Progenitor cell of endocrine pancreas (in vitro differentiated cells): ENCODE measurements around the gene CTAGE1. TPM values are rescaled to one million over a fixed set of nuclear protein-coding genes. Genes with fewer than 3 reads are reported as not detected.

Experiments used
- DNase-seq: peaks from one replicate; pipeline ENCODE4 v3.0.0; 2021; ENCODE audit warnings: low spot score; ENCODE audit not compliant: unreplicated experiment
- H3K27ac Mint-ChIP-seq: 2 replicates; pipeline ENCODE4 v1.8.0; 2021; ENCODE audit warnings: mild to moderate bottlenecking, moderate library complexity, mixed read lengths
- H3K27me3 Mint-ChIP-seq: 2 replicates; pipeline ENCODE4 v1.8.0; 2021; ENCODE audit warnings: mixed read lengths
- H3K36me3 Mint-ChIP-seq: 2 replicates; pipeline ENCODE4 v1.8.0; 2022; ENCODE audit warnings: mixed read lengths; ENCODE audit not compliant: insufficient read depth
- H3K4me1 Mint-ChIP-seq: 2 replicates; pipeline ENCODE4 v1.8.0; 2021; ENCODE audit warnings: low read depth, mixed read lengths
- H3K4me3 Mint-ChIP-seq: 2 replicates; pipeline ENCODE4 v1.8.0; 2021; ENCODE audit warnings: low read depth, mild to moderate bottlenecking, moderate library complexity, mixed read lengths
- H3K9me3 Mint-ChIP-seq: 2 replicates; pipeline ENCODE4 v1.8.0; 2021; ENCODE audit warnings: low read depth, mixed read lengths
- CTCF ChIP-seq: fragments of 200-600 bp; sonication (generic); IDR thresholded peaks from one replicate; pipeline ENCODE4 v1.5.0; 2021; ENCODE audit warnings: antibody characterized with exemption, mild to moderate bottlenecking; ENCODE audit not compliant: unreplicated experiment
- total RNA-seq: library from RNA; stranded (reverse); gene quantifications from 2 replicates; pipeline ENCODE4 v1.2.1, GENCODE V29; 2021

The CTAGE1 gene
- total RNA-seq, 1 donor from 2014 or later, result not detected

GRCh38 chr18:22428672-22429071, 11.0 kb upstream of the CTAGE1 start:
- TF ChIP-seq CTCF, result no peak
- DNase-seq, result no peak
- H3K4me1 Mint-ChIP-seq, result peaks cover 35% of the 10 kb centered on the region
- H3K36me3 Mint-ChIP-seq, result no peaks in the 10 kb centered on the region
- H3K4me3 Mint-ChIP-seq, result no peak overlapping the region
- H3K27me3 Mint-ChIP-seq, result no peaks in the 10 kb centered on the region
- peaks cover 4% of the 10 kb centered on the region for H3K9me3 Mint-ChIP-seq
- H3K27ac Mint-ChIP-seq, result peak overlapping the region; percentile 92

- Mint-ChIP-seq H3K4me3 (peak overlapping the region; percentile 59), H3K4me1 (peaks cover 35% of the 10 kb centered on the region), H3K27ac (peak overlapping the region; percentile 92), H3K9me3 (peaks cover 4% of the 10 kb centered on the region), H3K27me3 (no peaks in the 10 kb centered on the region), H3K36me3 (no peaks in the 10 kb centered on the region)
- no peak for DNase-seq
- peak; percentile 12 for TF ChIP-seq CTCF
Observed at GRCh38 chr18:22427822-22428549, 10.3 kb upstream of the CTAGE1 start.

- no peak overlapping the region for H3K27ac Mint-ChIP-seq
- H3K27me3 Mint-ChIP-seq, result no peaks in the 10 kb centered on the region
- H3K4me3 Mint-ChIP-seq, result no peak overlapping the region
- H3K9me3 Mint-ChIP-seq, result peaks cover 11% of the 10 kb centered on the region
- H3K36me3 Mint-ChIP-seq, result no peaks in the 10 kb centered on the region
- peaks cover 26% of the 10 kb centered on the region for H3K4me1 Mint-ChIP-seq
- DNase-seq, result no peak
- no peak for TF ChIP-seq CTCF
Observed at GRCh38 chr18:22424565-22424963, 6.8 kb upstream of the CTAGE1 start.

GRCh38 chr18:22423878-22424564, 6.3 kb upstream of the CTAGE1 start:
- no peak for TF ChIP-seq CTCF
- no peaks in the 10 kb centered on the region for H3K36me3 Mint-ChIP-seq
- H3K27ac Mint-ChIP-seq, result no peak overlapping the region
- no peaks in the 10 kb centered on the region for H3K27me3 Mint-ChIP-seq
- DNase-seq, result no peak
- H3K9me3 Mint-ChIP-seq, result peaks cover 11% of the 10 kb centered on the region
- H3K4me1 Mint-ChIP-seq, result peaks cover 23% of the 10 kb centered on the region
- H3K4me3 Mint-ChIP-seq, result no peak overlapping the region

- Mint-ChIP-seq H3K9me3 (peaks cover 16% of the 10 kb centered on the region), H3K36me3 (no peaks in the 10 kb centered on the region), H3K4me1 (peaks cover 13% of the 10 kb centered on the region), H3K4me3 (no peak overlapping the region), H3K27me3 (no peaks in the 10 kb centered on the region), H3K27ac (no peak overlapping the region)
- TF ChIP-seq CTCF, result no peak
- no peak for DNase-seq
Observed at GRCh38 chr18:22422909-22423548, 5.3 kb upstream of the CTAGE1 start.
